Measurements from ENCODE around the gene GGPS1. TPM values are rescaled to one million over a fixed set of nuclear protein-coding genes. Genes with fewer than 3 reads are reported as not detected.
A peak's percentile ranks its signal among the peaks of the same experiment; 100 is the strongest.
"Not testable (repeated sequence)": the region's sequence is repeated elsewhere in the genome, so short reads cannot be mapped to it uniquely, and the experiment has no call there.

GGPS1 gene
- total RNA-seq, 1 donor from 2014 or later, result 33.1 TPM

GRCh38 chr1:235369802-235370201 lies 41.4 kb downstream of the GGPS1 start:
- DNase-seq (ENCODE audit: missing footprints), result no peak
- no peak for ATAC-seq
- intact Hi-C loops (cut with DNase I), result no loop called here

GRCh38 chr1:235375919-235376605 lies 47.7 kb downstream of the GGPS1 start:
- no peak for ATAC-seq
- DNase-seq (ENCODE audit: missing footprints), result no peak
- intact Hi-C loops (cut with DNase I), result no loop called here

GRCh38 chr1:235378134-235378735 lies 49.9 kb downstream of the GGPS1 start:
- peak; percentile 28 for ATAC-seq

GRCh38 chr1:235381955-235382739 lies 53.8 kb downstream of the GGPS1 start:
- intact Hi-C loops (cut with DNase I); ATAC-seq; DNase-seq (ENCODE audit: missing footprints): not testable (repeated sequence)

More at GRCh38 chr1:235378134-235378735, 49.9 kb downstream of the GGPS1 start:
- DNase-seq (ENCODE audit: missing footprints); intact Hi-C loops (cut with DNase I): not testable (repeated sequence)

GRCh38 chr1:235385633-235386032 lies 57.3 kb downstream of the GGPS1 start:
- intact Hi-C loops (cut with DNase I); DNase-seq (ENCODE audit: missing footprints); ATAC-seq: not testable (repeated sequence)

GRCh38 chr1:235391874-235392273 lies 63.5 kb downstream of the GGPS1 start:
- intact Hi-C loops (cut with DNase I), result no loop called here
- DNase-seq (ENCODE audit: missing footprints), result no peak
- no peak for ATAC-seq

Other genes with a start within 250 kb of the GGPS1 start
- 81.9 TPM for gene TOMM20, start 199.7 kb upstream of the GGPS1 start, total RNA-seq
- gene RBM34, start 167.3 kb upstream of the GGPS1 start, total RNA-seq, result 50.6 TPM
- 14.8 TPM for gene ARID4B, start 391 bp upstream of the GGPS1 start, total RNA-seq
- gene TBCE, start 38.9 kb downstream of the GGPS1 start, total RNA-seq, result 22.8 TPM
- gene B3GALNT2, start 175.9 kb downstream of the GGPS1 start, total RNA-seq, result 21.4 TPM